H4 (cell line): ENCODE measurements around the gene SYNE2. TPM values are rescaled to one million over a fixed set of nuclear protein-coding genes. Genes with fewer than 3 reads are reported as not detected.

Source experiments
- DNase-seq: peaks from one replicate; pipeline ENCODE4 v3.0.0-alpha.2; 2015; ENCODE audit warnings: low spot score
- total RNA-seq: library from RNA; depleted of rRNA; stranded (reverse); fragments of >200 nt; shearing (Covaris generic); gene quantifications from 2 replicates; pipeline ENCODE4 v1.2.3, GENCODE V29; 2014

Gene SYNE2
- total RNA-seq, 1 experiment from 2014 or later: 10.3 TPM

- DNase-seq: no peak
Measured at GRCh38 chr14:63874223-63874622, 21.4 kb downstream of the SYNE2 start.

GRCh38 chr14:63875311-63875710 is 22.5 kb downstream of the SYNE2 start:
- DNase-seq: peak; percentile 21

- DNase-seq: no peak
Measured at GRCh38 chr14:63877550-63877939, 24.7 kb downstream of the SYNE2 start.

GRCh38 chr14:63878052-63878451 is 25.2 kb downstream of the SYNE2 start:
- DNase-seq: no peak

- DNase-seq: no peak
Measured at GRCh38 chr14:63878792-63879191, 26.0 kb downstream of the SYNE2 start.

- no peak for DNase-seq
Measured at GRCh38 chr14:63881926-63882325, 29.1 kb downstream of the SYNE2 start.

- DNase-seq: no peak
Measured at GRCh38 chr14:63887899-63888298, 35.1 kb downstream of the SYNE2 start.

- no peak for DNase-seq
Measured at GRCh38 chr14:63890553-63890952, 37.7 kb downstream of the SYNE2 start.

- DNase-seq: no peak
Measured at GRCh38 chr14:63891148-63891975, 38.6 kb downstream of the SYNE2 start.

GRCh38 chr14:63892265-63892664 is 39.5 kb downstream of the SYNE2 start:
- no peak for DNase-seq

- peak; percentile 17 for DNase-seq
Measured at GRCh38 chr14:63893701-63894458, 41.1 kb downstream of the SYNE2 start.

GRCh38 chr14:63895510-63895909 is 42.7 kb downstream of the SYNE2 start:
- no peak for DNase-seq

- peak; percentile 50 for DNase-seq
Measured at GRCh38 chr14:63896278-63896720, 43.5 kb downstream of the SYNE2 start.

GRCh38 chr14:63897721-63898163 is 44.9 kb downstream of the SYNE2 start:
- no peak for DNase-seq

GRCh38 chr14:63899953-63900352 is 47.1 kb downstream of the SYNE2 start:
- no peak for DNase-seq

- DNase-seq: peak; percentile 36
Measured at GRCh38 chr14:63901434-63902085, 48.8 kb downstream of the SYNE2 start.

- no peak for DNase-seq
Measured at GRCh38 chr14:63902375-63902976, 49.7 kb downstream of the SYNE2 start.

- DNase-seq: no peak
Measured at GRCh38 chr14:63904724-63905123, 51.9 kb downstream of the SYNE2 start.

GRCh38 chr14:63905370-63905769 is 52.6 kb downstream of the SYNE2 start:
- DNase-seq: no peak

GRCh38 chr14:63908667-63909264 is 56.0 kb downstream of the SYNE2 start:
- no peak for DNase-seq

- DNase-seq: no peak
Measured at GRCh38 chr14:63909984-63910383, 57.2 kb downstream of the SYNE2 start.
